HL-60/S4 treated with phorbol 12-myristate 13-acetate at 8.2 ng/mL for 4 days and 3 days (cell line): ENCODE measurements around the gene SLC35A5.

Experiments
- in situ Hi-C: fragments of 300-500 bp; cut with MboI; formaldehyde crosslinking; loops from 2 replicates; pipeline ENCODE4 v1.15.0; 2022; ENCODE audit warnings: low sequenced_read_pairs

The SLC35A5 gene

DNA sequence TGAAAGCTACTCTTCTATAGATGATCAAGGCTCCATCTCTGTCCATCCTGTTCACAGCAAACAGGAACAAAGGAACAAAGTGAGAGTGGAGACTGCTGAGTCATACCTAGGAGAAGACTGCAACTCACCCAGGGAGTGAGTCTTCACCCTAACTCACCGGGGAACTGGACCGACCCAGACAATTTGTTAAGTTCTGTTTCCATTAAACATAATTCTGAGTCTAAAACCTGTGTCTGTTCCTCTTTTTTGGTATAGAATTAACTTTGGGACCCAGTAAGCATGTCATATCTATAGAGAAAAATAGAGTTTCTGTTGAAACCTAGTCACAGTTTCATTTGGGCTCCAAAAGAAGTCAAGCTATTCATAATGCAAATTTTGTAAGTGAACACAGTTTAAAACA lies 57.5 kb downstream of the SLC35A5 start:
- in situ Hi-C loops: no loop called here

DNA sequence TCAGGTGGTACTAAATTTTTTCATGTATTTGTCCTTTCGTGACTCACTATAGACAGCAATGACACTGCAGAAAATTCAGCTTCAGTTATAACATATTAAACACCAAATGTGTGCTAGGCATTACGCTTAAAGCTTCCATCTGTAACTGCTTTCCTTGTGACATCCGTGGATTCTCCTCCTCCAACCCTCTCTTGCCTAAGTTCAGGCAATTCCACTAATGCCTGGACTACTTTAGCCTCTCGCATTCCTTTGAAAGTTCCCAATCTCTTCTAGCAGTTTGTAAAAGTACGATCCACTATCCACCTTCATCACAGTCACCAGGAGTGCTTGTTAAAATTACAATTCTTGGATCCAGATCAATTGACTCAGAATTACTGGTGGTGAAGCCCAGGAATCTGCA lies 61.4 kb downstream of the SLC35A5 start:
- in situ Hi-C loops: no loop called here

DNA sequence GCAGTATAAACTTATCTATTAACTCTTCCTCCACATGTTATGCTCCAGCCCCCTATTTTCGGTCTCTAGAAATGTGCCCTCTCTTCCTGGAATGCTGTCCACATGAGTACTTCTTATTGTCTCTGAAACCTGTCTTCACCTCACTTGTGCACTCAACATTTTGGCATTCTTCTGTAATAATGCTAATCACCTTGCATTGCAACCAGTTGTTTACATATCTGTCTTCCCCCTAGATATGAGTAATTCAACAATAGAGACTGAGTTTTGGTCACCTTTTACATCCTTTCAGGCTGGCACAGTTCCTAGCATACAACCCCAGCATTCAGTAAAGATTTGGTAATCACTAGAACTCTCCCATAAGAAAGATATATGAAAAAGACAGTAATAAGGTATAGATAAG lies 61.9 kb downstream of the SLC35A5 start:
- in situ Hi-C loops: no loop called here

DNA sequence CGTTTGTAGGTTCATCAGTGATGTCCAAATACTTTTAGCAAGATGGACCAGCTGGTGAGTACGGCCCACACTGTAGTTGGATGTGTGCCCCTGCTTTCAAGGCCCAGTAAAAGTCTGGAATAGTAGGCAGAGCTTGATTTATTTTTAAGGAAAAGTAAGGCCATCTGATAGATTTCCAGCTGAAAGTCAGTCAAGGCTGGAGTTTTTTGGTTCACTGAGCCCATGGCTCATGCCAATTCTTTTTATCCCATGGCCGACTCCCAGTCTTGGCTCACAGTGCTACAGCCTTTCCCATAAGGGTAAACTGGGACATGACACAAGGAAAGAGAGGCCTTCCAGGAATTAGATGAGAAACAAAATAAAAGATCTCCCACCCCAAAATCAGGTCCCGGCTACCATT lies 65.6 kb downstream of the SLC35A5 start:
- in situ Hi-C loops: loop anchor here (25.0 kb wide), 2 partner anchors 360 to 660 kb away; partner anchors contain the start of genes CD200R1 and GTPBP8

DNA sequence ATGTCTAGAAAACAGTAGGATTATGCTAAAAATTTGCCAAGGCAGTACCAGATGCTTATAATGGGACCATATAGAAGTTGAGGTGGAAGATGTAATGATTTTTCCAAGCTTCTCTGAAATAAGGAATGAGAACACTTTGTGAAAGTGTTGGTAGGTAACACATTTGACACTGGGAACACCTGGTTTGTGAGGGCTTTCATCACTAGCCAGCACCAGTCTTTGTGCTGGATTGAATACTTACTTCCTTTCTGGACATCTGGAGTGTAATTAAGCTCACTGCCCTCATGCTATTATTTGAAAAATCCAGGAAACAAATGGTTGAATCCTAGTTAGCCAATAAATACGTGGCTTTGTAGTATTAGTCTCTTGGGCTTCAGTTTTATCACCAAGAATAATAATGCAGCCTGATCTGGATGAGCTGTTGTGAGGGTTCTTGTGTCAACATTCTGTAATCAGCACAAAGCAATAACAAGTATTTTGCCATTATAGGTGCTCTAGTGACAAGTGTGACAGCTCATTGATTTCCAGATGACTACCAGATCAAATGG lies 66.1 kb downstream of the SLC35A5 start:
- in situ Hi-C loops: loop anchor here (25.0 kb wide), 2 partner anchors 359 to 659 kb away; partner anchors contain the start of genes CD200R1 and GTPBP8

DNA sequence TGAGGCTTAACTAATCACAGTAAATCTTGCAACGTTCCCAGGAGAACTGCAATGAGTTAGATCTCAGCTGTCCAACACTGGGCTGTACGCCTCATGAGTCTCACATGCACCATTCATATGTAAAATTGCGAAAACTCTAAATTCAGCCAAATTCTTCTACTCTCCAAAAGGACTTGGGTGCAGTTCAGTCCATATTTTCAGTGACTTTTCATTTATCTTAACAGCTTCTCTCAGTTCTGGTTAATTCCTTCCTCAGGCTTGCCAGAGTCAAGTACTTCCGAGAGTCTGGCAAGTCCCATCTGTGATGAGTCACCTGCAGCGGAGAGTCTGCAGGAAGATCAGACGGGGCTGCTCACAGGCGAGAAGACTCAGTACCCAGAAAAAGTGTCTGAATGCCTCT lies 67.6 kb downstream of the SLC35A5 start:
- in situ Hi-C loops: loop anchor here (25.0 kb wide), 2 partner anchors 358 to 658 kb away; partner anchors contain the start of genes CD200R1 and GTPBP8

DNA sequence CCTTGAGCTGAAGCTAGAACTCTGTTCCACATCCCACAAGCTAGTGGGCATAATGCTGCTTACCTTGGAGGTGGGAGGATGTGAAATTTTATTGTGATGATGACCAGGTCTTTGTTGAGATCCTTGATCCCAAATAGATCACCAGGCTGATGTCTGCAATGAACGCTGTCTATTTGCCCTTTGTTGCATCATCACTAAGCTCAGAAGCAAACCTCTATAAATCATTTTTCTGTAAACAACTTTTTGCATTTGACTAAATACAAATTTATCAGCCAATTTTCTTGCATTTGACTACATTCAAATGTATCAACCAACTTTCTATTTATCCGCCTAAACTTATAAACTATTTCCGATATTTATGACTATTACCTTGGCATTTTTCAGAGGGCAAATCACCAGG lies 69.4 kb downstream of the SLC35A5 start:
- in situ Hi-C loops: loop anchor here (25.0 kb wide), 2 partner anchors 356 to 656 kb away; partner anchors contain the start of genes CD200R1 and GTPBP8

DNA sequence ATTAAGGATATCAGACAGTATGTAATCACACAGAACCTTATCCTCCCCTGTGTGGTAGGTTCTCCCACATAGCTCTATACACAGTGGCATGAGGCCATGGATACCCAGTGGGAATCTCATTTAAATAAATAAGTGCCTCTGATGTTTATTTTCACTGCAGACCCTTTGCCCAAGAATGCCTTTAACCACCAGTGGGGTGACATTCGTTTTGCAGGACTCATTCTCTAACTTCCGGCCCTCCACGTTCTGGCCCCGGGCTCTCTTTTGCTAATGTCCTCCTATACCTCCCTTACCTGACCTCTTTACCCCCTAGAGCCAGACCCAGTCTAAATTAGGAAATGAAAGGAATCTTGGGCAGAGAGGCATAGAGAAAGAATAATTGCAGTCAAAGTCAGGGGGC lies 70.8 kb downstream of the SLC35A5 start:
- in situ Hi-C loops: loop anchor here (25.0 kb wide), 2 partner anchors 355 to 655 kb away; partner anchors contain the start of genes CD200R1 and GTPBP8

DNA sequence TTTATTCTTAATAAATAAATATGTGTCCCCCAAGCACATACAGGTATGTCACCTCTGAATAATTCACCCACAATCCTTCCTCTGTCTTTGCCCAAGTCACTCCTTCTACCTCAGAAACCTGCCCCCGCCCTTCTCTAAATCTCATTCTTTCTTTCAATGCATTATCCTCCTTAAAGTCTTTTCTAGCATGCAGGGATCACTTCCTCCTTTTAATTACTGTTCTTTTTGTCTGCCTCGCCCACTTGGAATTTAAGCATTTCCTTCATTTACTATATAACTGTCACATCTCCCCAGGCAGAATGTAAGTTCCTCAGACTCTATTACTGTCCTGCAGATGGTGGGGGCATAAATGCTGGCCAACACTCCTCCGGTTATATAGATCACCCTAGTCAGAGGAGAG lies 71.3 kb downstream of the SLC35A5 start:
- in situ Hi-C loops: loop anchor here (25.0 kb wide), 2 partner anchors 354 to 654 kb away; partner anchors contain the start of genes CD200R1 and GTPBP8

DNA sequence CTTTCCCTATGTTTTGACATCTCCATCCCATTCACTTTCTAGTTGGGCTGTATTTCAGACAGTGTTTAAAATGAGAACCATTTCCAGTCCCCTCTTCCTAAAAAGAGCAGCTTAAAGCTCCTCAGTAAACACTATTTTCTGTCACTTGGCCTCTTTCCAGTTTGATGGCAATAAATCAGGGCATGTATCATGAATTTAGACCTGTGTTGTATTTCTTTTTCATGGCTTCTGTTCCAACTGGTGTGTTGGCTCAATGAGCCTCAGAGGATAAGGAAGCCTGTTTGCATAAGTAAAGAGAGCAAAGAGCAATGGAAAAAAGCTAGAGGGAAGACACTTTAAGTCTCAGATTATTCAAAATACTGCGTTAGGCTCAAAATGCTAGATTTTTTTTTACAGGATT lies 71.9 kb downstream of the SLC35A5 start:
- in situ Hi-C loops: loop anchor here (25.0 kb wide), 2 partner anchors 354 to 654 kb away; partner anchors contain the start of genes CD200R1 and GTPBP8

DNA sequence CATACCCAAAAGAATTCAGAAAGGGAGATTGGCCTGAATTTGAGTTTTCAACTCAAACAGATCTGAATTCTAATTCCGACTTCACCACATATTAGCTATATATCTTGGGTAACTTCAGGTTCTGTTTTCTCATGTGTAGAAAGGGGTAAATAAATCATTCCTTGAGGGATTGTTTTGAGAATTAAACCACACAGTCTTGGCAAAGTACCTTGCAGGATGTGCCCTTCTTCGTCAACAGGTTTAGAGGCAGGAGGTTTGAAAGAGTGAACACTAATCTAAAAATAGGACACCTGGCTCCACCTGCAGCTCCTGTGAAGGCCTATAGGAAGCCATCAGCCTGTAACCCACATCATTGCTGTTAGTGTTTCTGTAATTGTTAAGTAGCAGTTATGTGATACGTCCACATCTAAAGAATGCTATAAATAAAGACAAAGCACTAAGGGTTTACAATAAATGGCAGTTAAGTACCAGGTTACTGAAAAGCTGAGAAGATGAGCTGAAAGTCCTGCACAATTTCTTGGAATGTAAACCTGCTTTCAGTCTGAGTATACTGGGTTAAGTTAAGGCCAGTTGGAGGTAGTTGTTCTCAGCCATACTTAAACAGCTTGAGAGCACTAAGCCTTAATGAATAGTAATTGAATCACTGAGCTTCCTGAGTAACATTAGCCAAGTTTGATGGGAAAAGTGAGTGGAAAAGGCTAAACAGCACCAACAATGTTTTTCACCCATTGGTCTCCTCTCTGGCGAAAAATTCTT lies 73.1 kb downstream of the SLC35A5 start:
- in situ Hi-C loops: loop anchor here (25.0 kb wide), 2 partner anchors 352 to 652 kb away; partner anchors contain the start of genes CD200R1 and GTPBP8
